Activated T-cell treated with anti-CD3 and anti-CD28 coated beads, Interleukin-2, amount 50 U/mL, for 72 hours (primary cell): ENCODE results near the gene TRMT1. TPM values are rescaled to one million over a fixed set of nuclear protein-coding genes. Genes with fewer than 3 reads are reported as not detected.

Source experiments
- ATAC-seq, 2 donors: fragments of 150-1000 bp; cut with Tn5 transposase; replicated peaks in 1 of 2; 2 replicates each; pipeline ENCODE4 v1.10.0; 2021; ENCODE audit warnings: moderate library complexity in 2 of 2, mild to moderate bottlenecking in 1 of 2
- DNase-seq, 2 donors: peaks; one replicate each; pipeline ENCODE4 v3.0.0; 2021 to 2022; ENCODE audit warnings: mixed read lengths in 1 of 2
- H3K27ac Mint-ChIP-seq: one replicate; pipeline ENCODE4 v1.8.0; 2022; ENCODE audit warnings: mild to moderate bottlenecking, moderate library complexity, mixed read lengths
- H3K27me3 Mint-ChIP-seq: one replicate; pipeline ENCODE4 v1.8.0; 2022; ENCODE audit warnings: low read depth, mixed read lengths
- H3K36me3 Mint-ChIP-seq, 2 donors: one replicate each; pipeline ENCODE4 v1.8.0; 2022; ENCODE audit warnings: mixed read lengths in 2 of 2, mild to moderate bottlenecking in 1 of 2; ENCODE audit not compliant: insufficient read depth in 2 of 2
- H3K4me1 Mint-ChIP-seq: one replicate; pipeline ENCODE4 v1.8.0; 2022; ENCODE audit warnings: low read depth, mixed read lengths
- H3K4me3 Mint-ChIP-seq, 2 donors: one replicate each; pipeline ENCODE4 v1.8.0; 2022; ENCODE audit warnings: mild to moderate bottlenecking in 2 of 2, mixed read lengths in 2 of 2, moderate library complexity in 2 of 2
- H3K9me3 Mint-ChIP-seq, 2 donors: one replicate each; pipeline ENCODE4 v1.8.0; 2022; ENCODE audit warnings: mixed read lengths in 2 of 2
- total RNA-seq, 2 donors: library from RNA; stranded (reverse); gene quantifications; one replicate each; pipeline ENCODE4 v1.2.3, GENCODE V29; 2022

The TRMT1 gene
- total RNA-seq, 2 donors from 2014 or later = 41.0 to 46.0 TPM

- ATAC-seq (no peak), DNase-seq (no peak)
- no peak overlapping the region for H3K27ac Mint-ChIP-seq
- H3K9me3 Mint-ChIP-seq = no peaks in the 10 kb centered on the region
- peaks cover 20% of the 10 kb centered on the region for H3K27me3 Mint-ChIP-seq
- no peak overlapping the region for H3K4me3 Mint-ChIP-seq
- H3K36me3 Mint-ChIP-seq = no peaks in the 10 kb centered on the region
- peaks cover 5% of the 10 kb centered on the region for H3K4me1 Mint-ChIP-seq
These were observed 57.4 kb downstream of the TRMT1 start for GRCh38 chr19:13058951-13059660.

- no peak overlapping the region for H3K27ac Mint-ChIP-seq
- H3K27me3 Mint-ChIP-seq = peaks cover 20% of the 10 kb centered on the region
- DNase-seq (no peak), ATAC-seq (no peak)
- no peaks in the 10 kb centered on the region for H3K36me3 Mint-ChIP-seq
- H3K9me3 Mint-ChIP-seq = no peaks in the 10 kb centered on the region
- H3K4me3 Mint-ChIP-seq = no peak overlapping the region
- H3K4me1 Mint-ChIP-seq = peaks cover 5% of the 10 kb centered on the region
These were observed 58.8 kb downstream of the TRMT1 start for GRCh38 chr19:13057744-13058143.

- ATAC-seq (no peak), DNase-seq (no peak)
- H3K4me3 Mint-ChIP-seq = no peak overlapping the region
- no peak overlapping the region for H3K27ac Mint-ChIP-seq
- no peaks in the 10 kb centered on the region for H3K36me3 Mint-ChIP-seq
- peaks cover 5% of the 10 kb centered on the region for H3K4me1 Mint-ChIP-seq
- no peaks in the 10 kb centered on the region for H3K9me3 Mint-ChIP-seq
- H3K27me3 Mint-ChIP-seq = peaks cover 19% of the 10 kb centered on the region
These were observed 59.4 kb downstream of the TRMT1 start for GRCh38 chr19:13057147-13057572.

- ATAC-seq = no peak
- no peaks in the 10 kb centered on the region for H3K9me3 Mint-ChIP-seq
- H3K36me3 Mint-ChIP-seq = no peaks in the 10 kb centered on the region
- peaks cover 12% of the 10 kb centered on the region for H3K4me1 Mint-ChIP-seq
- H3K27me3 Mint-ChIP-seq = peaks cover 16% of the 10 kb centered on the region
- no peak overlapping the region for H3K4me3 Mint-ChIP-seq
- H3K27ac Mint-ChIP-seq = no peak overlapping the region
- DNase-seq = no peak
These were observed 60.4 kb downstream of the TRMT1 start for GRCh38 chr19:13056052-13056660.

- Mint-ChIP-seq H3K4me1 (peaks cover 13% of the 10 kb centered on the region), H3K36me3 (no peaks in the 10 kb centered on the region), H3K4me3 (no peak overlapping the region), H3K27ac (no peak overlapping the region), H3K9me3 (no peaks in the 10 kb centered on the region), H3K27me3 (peaks cover 13% of the 10 kb centered on the region)
- DNase-seq (no peak), ATAC-seq (no peak)
These were observed 61.1 kb downstream of the TRMT1 start for GRCh38 chr19:13055213-13056051.

Other genes with a start within 250 kb of the TRMT1 start
- 10 to 100 TPM; 34.5 to 39.1 TPM for gene DNASE2, start 235.3 kb downstream of the TRMT1 start, total RNA-seq
- under 1 TPM; 0.19 to 0.58 TPM for gene KLF1, start 229.5 kb downstream of the TRMT1 start, total RNA-seq
- 10 to 100 TPM; 23.2 to 25.1 TPM for gene GCDH, start 225.6 kb downstream of the TRMT1 start, total RNA-seq
- gene SYCE2, start 197.4 kb downstream of the TRMT1 start, total RNA-seq = 1 to 10 TPM; 3.1 to 4.5 TPM
- 10 to 100 TPM; 63.4 to 70.4 TPM for gene FARSA, start 183.0 kb downstream of the TRMT1 start, total RNA-seq
- 100 to 1,000 TPM; 458 to 489 TPM for gene CALR, start 178.1 kb downstream of the TRMT1 start, total RNA-seq
- gene RAD23A, start 170.9 kb downstream of the TRMT1 start, total RNA-seq = 100 to 1,000 TPM; 159 to 189 TPM
- 10 to 100 TPM; 15.9 to 16.4 TPM for gene GADD45GIP1, start 159.5 kb downstream of the TRMT1 start, total RNA-seq
- under 1 TPM; 0.12 to 0.32 TPM for gene DAND5, start 147.2 kb downstream of the TRMT1 start, total RNA-seq
- 1 to 10 TPM; 2.2 to 2.8 TPM for gene NFIX, start 121.3 kb downstream of the TRMT1 start, total RNA-seq
- gene LYL1, start 13.9 kb downstream of the TRMT1 start, total RNA-seq = 1 to 10 TPM; 4.8 to 6.3 TPM
- gene NACC1, start 1.5 kb upstream of the TRMT1 start, total RNA-seq = 10 to 100 TPM; 53.6 to 76.0 TPM
- 10 to 100 TPM; 73.9 to 89.9 TPM for gene STX10, start 33.6 kb upstream of the TRMT1 start, total RNA-seq
- gene IER2, start 33.7 kb upstream of the TRMT1 start, total RNA-seq = 100 to 1,000 TPM; 168 to 184 TPM